Keratinocyte (primary cell): ENCODE data around the gene DOCK11. TPM values are rescaled to one million over a fixed set of nuclear protein-coding genes. Genes with fewer than 3 reads are reported as not detected.

ENCODE experiments used
- DNase-seq: peaks from one replicate; pipeline ENCODE4 v3.0.0-alpha.2; 2011; ENCODE audit warnings: low read depth, missing footprints, low spot score
- FAIRE-seq: peaks from 2 replicates; lab custom pipeline; 2011; peaks lifted over from hg19 to GRCh38; lab: Jason Lieb, UNC
- H2AFZ ChIP-seq: 2 replicates; pipeline ENCODE4 v1.6.0; 2012; ENCODE audit warnings: low read length, control low read depth, inconsistent platforms; ENCODE audit not compliant: control insufficient read depth
- H3K27ac ChIP-seq: 2 replicates; pipeline ENCODE4 v1.5.1; 2011; ENCODE audit warnings: low read length; ENCODE audit not compliant: control insufficient read depth, insufficient read depth
- H3K27me3 ChIP-seq: 3 replicates; pipeline ENCODE4 v1.6.0; 2011; ENCODE audit warnings: low read length; ENCODE audit not compliant: control insufficient read depth, insufficient read depth; ENCODE audit errors: extremely low read depth
- H3K36me3 ChIP-seq, 2 experiments: 2 replicates in 1 of 2; 3 replicates in 1 of 2; pipeline ENCODE4 v1.5.1; 2011; ENCODE audit warnings: low read length in 2 of 2, mild to moderate bottlenecking in 1 of 2; ENCODE audit not compliant: control insufficient read depth in 2 of 2, insufficient read depth in 2 of 2; ENCODE audit errors: extremely low read depth in 1 of 2
- H3K4me1 ChIP-seq: 3 replicates; pipeline ENCODE4 v1.5.1; 2011; ENCODE audit warnings: low read length; ENCODE audit not compliant: control insufficient read depth, insufficient read depth; ENCODE audit errors: extremely low read depth
- H3K4me2 ChIP-seq: 3 replicates; pipeline ENCODE4 v1.6.0; 2011; ENCODE audit warnings: low read depth, low read length; ENCODE audit not compliant: control insufficient read depth, insufficient read depth; ENCODE audit errors: extremely low read depth
- H3K4me3 ChIP-seq, 3 experiments: fragments of 200-600 bp in 1 of 3; sonication (generic) in 1 of 3; 2 replicates in 2 of 3; 3 replicates in 1 of 3; pipeline ENCODE4 v1.5.1; 2011 to 2016; ENCODE audit warnings: low read length in 3 of 3, mild to moderate bottlenecking in 3 of 3, control low read depth in 2 of 3, inconsistent platforms in 1 of 3, low read depth in 1 of 3, mixed read lengths in 1 of 3, mixed run types in 1 of 3, moderate library complexity in 1 of 3; ENCODE audit not compliant: control insufficient read depth in 2 of 3, insufficient read depth in 2 of 3; ENCODE audit errors: extremely low read depth in 1 of 3
- H3K79me2 ChIP-seq: 2 replicates; pipeline ENCODE4 v1.6.0; 2012; ENCODE audit warnings: low read length; ENCODE audit not compliant: control insufficient read depth, insufficient read depth
- H3K9ac ChIP-seq: 3 replicates; pipeline ENCODE4 v1.6.0; 2011; ENCODE audit warnings: low read length; ENCODE audit not compliant: control insufficient read depth, insufficient read depth; ENCODE audit errors: extremely low read depth
- H3K9me1 ChIP-seq: 3 replicates; pipeline ENCODE4 v1.6.0; 2011; ENCODE audit warnings: low read length; ENCODE audit not compliant: control insufficient read depth, insufficient read depth; ENCODE audit errors: extremely low read depth
- H3K9me3 ChIP-seq: 2 replicates; pipeline ENCODE4 v1.5.1; 2012; ENCODE audit warnings: low read depth, low read length; ENCODE audit not compliant: control insufficient read depth
- H4K20me1 ChIP-seq: 3 replicates; pipeline ENCODE4 v1.6.0; 2011; ENCODE audit warnings: low read length; ENCODE audit not compliant: control insufficient read depth, insufficient read depth; ENCODE audit errors: extremely low read depth
- CTCF ChIP-seq, 3 experiments: IDR thresholded peaks in 1 of 3; conservative IDR thresholded peaks in 1 of 3; optimal IDR thresholded peaks in 1 of 3; 2 replicates in 2 of 3; 3 replicates in 1 of 3; pipeline versions ENCODE3 to v1.5.1; 2011; ENCODE audit warnings: low read length in 3 of 3, mild to moderate bottlenecking in 3 of 3, moderate library complexity in 2 of 3, control low read depth in 1 of 3, inconsistent platforms in 1 of 3; ENCODE audit not compliant: insufficient read depth in 2 of 3; ENCODE audit errors: extremely low read depth in 1 of 3
- EZH2 ChIP-seq: IDR thresholded peaks from one replicate; pipeline ENCODE4 v1.6.1; 2012; ENCODE audit warnings: inconsistent platforms, mild to moderate bottlenecking, low read length, moderate library complexity
- dilution Hi-C: fragments of 300-500 bp; cut with MboI; formaldehyde crosslinking; loops from one replicate; pipeline ENCODE4 v1.7.0; 2020; ENCODE audit warnings: low sequenced_read_pairs; ENCODE audit not compliant: extremely low pct_ligation_motif_present
- polyA plus RNA-seq, 5 experiments: library from polyadenylated mRNA; depleted of rRNA in 3 of 5; stranded (reverse) in 3 of 5; stranded (forward) in 1 of 5; unstranded in 1 of 5; fragments of >200 nt; gene quantifications; 1 replicate in 1 of 5; 2 replicates in 3 of 5; 3 replicates in 1 of 5; pipeline versions ENCODE4 v1.2.1 to v1.2.3, GENCODE V29; 2011 to 2012; ENCODE audit warnings: missing spikeins in 2 of 5, low read depth in 1 of 5, low replicate concordance in 1 of 5

Gene DOCK11
- polyA plus RNA-seq, 1 donor (not counting 4 experiments of a cell fraction or from before 2014, with no cell fraction given): 4.6 TPM

GRCh38 chrX:118596390-118596789 is 100.8 kb downstream of the DOCK11 start:
- H3K79me2 ChIP-seq: no peaks in the 10 kb centered on the region
- no peak overlapping the region for H3K4me3 ChIP-seq
- H3K27me3 ChIP-seq: no peaks in the 10 kb centered on the region
- dilution Hi-C loops: no loop called here
- H3K9me3 ChIP-seq: no peaks in the 10 kb centered on the region
- no peak overlapping the region for H3K9ac ChIP-seq
- no peak for DNase-seq
- H3K36me3 ChIP-seq: no peaks in the 10 kb centered on the region
- H3K4me1 ChIP-seq: peaks cover 3% of the 10 kb centered on the region
- no peak overlapping the region for H3K4me2 ChIP-seq
- no peak overlapping the region for H3K27ac ChIP-seq
- no peak for FAIRE-seq
- no peak overlapping the region for H2AFZ ChIP-seq
- TF ChIP-seq CTCF (optimal IDR thresholded peaks at IDR 0.05 in 1 of 3, IDR thresholded peaks at IDR 0.05 in 1 of 3, conservative IDR thresholded peaks at IDR 0.05 in 1 of 3; ENCODE audit: extremely low read depth in 1 of 3, insufficient read depth in 2 of 3, low read length in 3 of 3) (no peak), EZH2 (no peak)
- no peaks in the 10 kb centered on the region for H3K9me1 ChIP-seq
- no peaks in the 10 kb centered on the region for H4K20me1 ChIP-seq

GRCh38 chrX:118603981-118604380 is 108.4 kb downstream of the DOCK11 start:
- H3K9ac ChIP-seq: no peak overlapping the region
- H3K4me3 ChIP-seq: no peak overlapping the region
- FAIRE-seq (no peak), DNase-seq (no peak)
- H3K36me3 ChIP-seq: no peaks in the 10 kb centered on the region
- dilution Hi-C loops: no loop called here
- no peaks in the 10 kb centered on the region for H3K4me1 ChIP-seq
- H3K27me3 ChIP-seq: no peaks in the 10 kb centered on the region
- H3K9me3 ChIP-seq: no peaks in the 10 kb centered on the region
- no peak overlapping the region for H3K4me2 ChIP-seq
- no peak overlapping the region for H2AFZ ChIP-seq
- TF ChIP-seq EZH2: no peak
- peak; percentile 84 to 89 (median 87) for TF ChIP-seq CTCF (optimal IDR thresholded peaks at IDR 0.05 in 1 of 3, IDR thresholded peaks at IDR 0.05 in 1 of 3, conservative IDR thresholded peaks at IDR 0.05 in 1 of 3; ENCODE audit: extremely low read depth in 1 of 3, insufficient read depth in 2 of 3, low read length in 3 of 3)
- H3K9me1 ChIP-seq: no peaks in the 10 kb centered on the region
- no peaks in the 10 kb centered on the region for H4K20me1 ChIP-seq
- H3K27ac ChIP-seq: no peak overlapping the region
- no peaks in the 10 kb centered on the region for H3K79me2 ChIP-seq
